Activated CD8-positive, alpha-beta memory T cell treated with anti-CD3 and anti-CD28 coated beads for 48 hours (primary cell): ENCODE results near the gene CD36.

Experiments
- DNase-seq, 3 experiments: peaks; one replicate each; pipeline ENCODE4 v3.0.0-alpha.2; 2020; ENCODE audit warnings: low read depth in 2 of 3, low spot score in 2 of 3

The CD36 gene

GRCh38 chr7:80623503-80624252 is 14.8 kb upstream of the CD36 start:
- DNase-seq, result no peak

GRCh38 chr7:80624763-80625162 is 13.7 kb upstream of the CD36 start:
- no peak for DNase-seq

- DNase-seq, result no peak
These were observed 9.4 kb upstream of the CD36 start for GRCh38 chr7:80629023-80629422.

- DNase-seq, result no peak
These were observed 7.6 kb upstream of the CD36 start for GRCh38 chr7:80630608-80631405.

- DNase-seq, result no peak
These were observed 7.0 kb upstream of the CD36 start for GRCh38 chr7:80631421-80631820.

GRCh38 chr7:80632139-80632538 is 6.3 kb upstream of the CD36 start:
- no peak for DNase-seq

- no peak for DNase-seq
These were observed 5.6 kb upstream of the CD36 start for GRCh38 chr7:80632819-80633218.

GRCh38 chr7:80634505-80634904 is 3.9 kb upstream of the CD36 start:
- DNase-seq, result no peak

- DNase-seq, result no peak
These were observed 2.9 kb upstream of the CD36 start for GRCh38 chr7:80635533-80635932.

- no peak for DNase-seq
These were observed 2.4 kb upstream of the CD36 start for GRCh38 chr7:80635998-80636397.

GRCh38 chr7:80636709-80637108 is 1.7 kb upstream of the CD36 start:
- no peak for DNase-seq

GRCh38 chr7:80637454-80637853 is 988 bp upstream of the CD36 start:
- no peak for DNase-seq

- no peak for DNase-seq
These were observed 569 bp downstream of the CD36 start for GRCh38 chr7:80639011-80639410.

GRCh38 chr7:80640846-80641245 is 2.4 kb downstream of the CD36 start:
- DNase-seq, result no peak

GRCh38 chr7:80641548-80641947 is 3.1 kb downstream of the CD36 start:
- no peak for DNase-seq

GRCh38 chr7:80642871-80643270 is 4.4 kb downstream of the CD36 start:
- DNase-seq, result no peak

GRCh38 chr7:80643336-80643915 is 5.0 kb downstream of the CD36 start:
- DNase-seq, result no peak

- no peak for DNase-seq
These were observed 5.6 kb downstream of the CD36 start for GRCh38 chr7:80644054-80644453.

GRCh38 chr7:80646083-80646865 is 7.8 kb downstream of the CD36 start:
- no peak for DNase-seq

- DNase-seq, result no peak
These were observed 9.0 kb downstream of the CD36 start for GRCh38 chr7:80647436-80647835.

GRCh38 chr7:80648031-80648600 is 9.7 kb downstream of the CD36 start:
- no peak for DNase-seq
